ENCODE measurements around the gene NUBPL.
"Not testable (repeated sequence)": the region's sequence is repeated elsewhere in the genome, so short reads cannot be mapped to it uniquely, and the experiment has no call there.

The NUBPL gene

GRCh38 chr14:31746326-31746725 lies 185.1 kb downstream of the NUBPL start:
- no peak for DNase-seq (ENCODE audit: low read depth)
- TF ChIP-seq CTCF (IDR thresholded peaks at IDR 0.05; ENCODE audit: insufficient read depth, low read depth, low read length, missing control alignments) = no peak
- H3K4me3 ChIP-seq (ENCODE audit: low read depth, low read length) = no peak overlapping the region

GRCh38 chr14:31749275-31749674 lies 188.1 kb downstream of the NUBPL start:
- DNase-seq (ENCODE audit: low read depth) = no peak
- no peak for TF ChIP-seq CTCF (IDR thresholded peaks at IDR 0.05; ENCODE audit: insufficient read depth, low read depth, low read length, missing control alignments)
- H3K4me3 ChIP-seq (ENCODE audit: low read depth, low read length) = no peak overlapping the region

GRCh38 chr14:31751047-31751446 lies 189.8 kb downstream of the NUBPL start:
- not testable (repeated sequence) for H3K4me3 ChIP-seq (ENCODE audit: low read depth, low read length); DNase-seq (ENCODE audit: low read depth)

GRCh38 chr14:31752867-31753661 lies 191.9 kb downstream of the NUBPL start:
- no peak for TF ChIP-seq CTCF (IDR thresholded peaks at IDR 0.05; ENCODE audit: insufficient read depth, low read depth, low read length, missing control alignments)
- no peak overlapping the region for H3K4me3 ChIP-seq (ENCODE audit: low read depth, low read length)
- peak; percentile 5 for DNase-seq (ENCODE audit: low read depth)

GRCh38 chr14:31758941-31759340 lies 197.7 kb downstream of the NUBPL start:
- DNase-seq (ENCODE audit: low read depth) = no peak
- no peak overlapping the region for H3K4me3 ChIP-seq (ENCODE audit: low read depth, low read length)
- no peak for TF ChIP-seq CTCF (IDR thresholded peaks at IDR 0.05; ENCODE audit: insufficient read depth, low read depth, low read length, missing control alignments)

GRCh38 chr14:31760277-31760676 lies 199.1 kb downstream of the NUBPL start:
- DNase-seq (ENCODE audit: low read depth) = no peak
- H3K4me3 ChIP-seq (ENCODE audit: low read depth, low read length) = no peak overlapping the region
- no peak for TF ChIP-seq CTCF (IDR thresholded peaks at IDR 0.05; ENCODE audit: insufficient read depth, low read depth, low read length, missing control alignments)

- TF ChIP-seq CTCF (IDR thresholded peaks at IDR 0.05; ENCODE audit: insufficient read depth, low read depth, low read length, missing control alignments) = no peak
- DNase-seq (ENCODE audit: low read depth) = no peak
- H3K4me3 ChIP-seq (ENCODE audit: low read depth, low read length) = no peak overlapping the region
Observed at GRCh38 chr14:31761325-31761724, 200.1 kb downstream of the NUBPL start.
